WERI-Rb-1 (cell line): ENCODE results near the gene NDUFV1.

ENCODE experiments used
- DNase-seq: peaks from one replicate; pipeline ENCODE4 v3.0.0-alpha.2; 2020
- H3K27ac ChIP-seq: fragments of 250-450 bp; sonication (Bioruptor Pico); 2 replicates; pipeline ENCODE4 v1.5.1; 2020; ENCODE audit warnings: mild to moderate bottlenecking, moderate library complexity
- H3K27me3 ChIP-seq: fragments of 250-450 bp; sonication (Bioruptor Pico); 2 replicates; pipeline ENCODE4 v1.5.1; 2021; ENCODE audit warnings: mild to moderate bottlenecking, low read depth, moderate library complexity; ENCODE audit not compliant: insufficient read depth, severe bottlenecking
- H3K36me3 ChIP-seq: fragments of 250-450 bp; sonication (Bioruptor Pico); 2 replicates; pipeline ENCODE4 v1.5.1; 2020; ENCODE audit warnings: mild to moderate bottlenecking, moderate library complexity
- H3K4me3 ChIP-seq: 2 replicates; pipeline ENCODE4 v1.5.1; 2011; ENCODE audit warnings: low read depth, mild to moderate bottlenecking, control low read depth, low read length
- H3K9me3 ChIP-seq: fragments of 250-450 bp; sonication (Bioruptor Pico); 2 replicates; pipeline ENCODE4 v1.5.1; 2021; ENCODE audit warnings: mild to moderate bottlenecking, moderate library complexity; ENCODE audit not compliant: severe bottlenecking
- TF ChIP-seq, protein P1 (sequence below): IDR thresholded peaks from 2 replicates; pipeline ENCODE4 v1.5.1; 2011; ENCODE audit warnings: low read depth, mild to moderate bottlenecking, control low read depth, inconsistent platforms, low read length

NDUFV1 gene

DNA sequence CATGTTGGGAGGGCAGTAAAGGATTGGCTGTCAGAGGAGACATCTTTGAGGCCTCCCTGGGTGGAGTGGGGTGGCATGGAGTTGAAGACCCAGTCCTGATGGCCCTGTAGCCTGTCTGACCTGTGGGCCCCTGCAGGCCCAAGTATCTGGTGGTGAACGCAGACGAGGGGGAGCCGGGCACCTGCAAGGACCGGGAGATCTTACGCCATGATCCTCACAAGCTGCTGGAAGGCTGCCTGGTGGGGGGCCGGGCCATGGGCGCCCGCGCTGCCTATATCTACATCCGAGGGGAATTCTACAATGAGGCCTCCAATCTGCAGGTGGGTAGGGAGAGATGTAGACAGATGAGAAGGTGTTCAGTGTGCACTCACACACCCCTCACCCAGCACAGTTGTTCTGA is 2.6 kb downstream of the NDUFV1 start:
- H3K27me3 ChIP-seq: no peaks in the 10 kb centered on the region
- no peak for DNase-seq
- TF ChIP-seq, protein P1, sequence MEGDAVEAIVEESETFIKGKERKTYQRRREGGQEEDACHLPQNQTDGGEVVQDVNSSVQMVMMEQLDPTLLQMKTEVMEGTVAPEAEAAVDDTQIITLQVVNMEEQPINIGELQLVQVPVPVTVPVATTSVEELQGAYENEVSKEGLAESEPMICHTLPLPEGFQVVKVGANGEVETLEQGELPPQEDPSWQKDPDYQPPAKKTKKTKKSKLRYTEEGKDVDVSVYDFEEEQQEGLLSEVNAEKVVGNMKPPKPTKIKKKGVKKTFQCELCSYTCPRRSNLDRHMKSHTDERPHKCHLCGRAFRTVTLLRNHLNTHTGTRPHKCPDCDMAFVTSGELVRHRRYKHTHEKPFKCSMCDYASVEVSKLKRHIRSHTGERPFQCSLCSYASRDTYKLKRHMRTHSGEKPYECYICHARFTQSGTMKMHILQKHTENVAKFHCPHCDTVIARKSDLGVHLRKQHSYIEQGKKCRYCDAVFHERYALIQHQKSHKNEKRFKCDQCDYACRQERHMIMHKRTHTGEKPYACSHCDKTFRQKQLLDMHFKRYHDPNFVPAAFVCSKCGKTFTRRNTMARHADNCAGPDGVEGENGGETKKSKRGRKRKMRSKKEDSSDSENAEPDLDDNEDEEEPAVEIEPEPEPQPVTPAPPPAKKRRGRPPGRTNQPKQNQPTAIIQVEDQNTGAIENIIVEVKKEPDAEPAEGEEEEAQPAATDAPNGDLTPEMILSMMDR: no peak
- no peak overlapping the region for H3K4me3 ChIP-seq
- peaks cover 50% of the 10 kb centered on the region for H3K36me3 ChIP-seq
- H3K9me3 ChIP-seq: no peaks in the 10 kb centered on the region
- H3K27ac ChIP-seq: no peak overlapping the region

DNA sequence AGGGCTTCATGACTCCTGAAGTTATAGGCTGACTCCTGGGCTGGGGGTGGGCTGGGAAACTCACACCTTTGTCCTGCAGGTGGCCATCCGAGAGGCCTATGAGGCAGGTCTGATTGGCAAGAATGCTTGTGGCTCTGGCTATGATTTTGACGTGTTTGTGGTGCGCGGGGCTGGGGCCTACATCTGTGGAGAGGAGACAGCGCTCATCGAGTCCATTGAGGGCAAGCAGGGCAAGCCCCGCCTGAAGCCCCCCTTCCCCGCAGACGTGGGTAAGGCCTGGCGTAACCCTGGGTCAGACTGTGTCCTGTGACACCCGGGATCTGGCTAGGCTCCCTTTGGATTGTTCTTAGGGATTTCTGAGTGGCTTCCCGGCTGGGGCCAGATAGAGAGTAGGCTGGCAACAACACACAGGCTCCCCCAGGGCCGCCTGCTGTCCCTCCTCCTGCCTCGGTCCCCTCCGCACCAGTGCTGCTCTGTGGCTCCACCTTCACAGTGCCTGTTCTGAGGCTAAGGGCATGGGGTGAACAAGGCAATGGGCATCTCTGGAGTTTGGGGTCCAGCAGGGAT is 3.6 kb downstream of the NDUFV1 start:
- H3K36me3 ChIP-seq: peaks cover 50% of the 10 kb centered on the region
- no peaks in the 10 kb centered on the region for H3K9me3 ChIP-seq
- DNase-seq: no peak
- H3K27me3 ChIP-seq: no peaks in the 10 kb centered on the region
- TF ChIP-seq, protein P1: no peak
- H3K4me3 ChIP-seq: no peak overlapping the region
- no peak overlapping the region for H3K27ac ChIP-seq

DNA sequence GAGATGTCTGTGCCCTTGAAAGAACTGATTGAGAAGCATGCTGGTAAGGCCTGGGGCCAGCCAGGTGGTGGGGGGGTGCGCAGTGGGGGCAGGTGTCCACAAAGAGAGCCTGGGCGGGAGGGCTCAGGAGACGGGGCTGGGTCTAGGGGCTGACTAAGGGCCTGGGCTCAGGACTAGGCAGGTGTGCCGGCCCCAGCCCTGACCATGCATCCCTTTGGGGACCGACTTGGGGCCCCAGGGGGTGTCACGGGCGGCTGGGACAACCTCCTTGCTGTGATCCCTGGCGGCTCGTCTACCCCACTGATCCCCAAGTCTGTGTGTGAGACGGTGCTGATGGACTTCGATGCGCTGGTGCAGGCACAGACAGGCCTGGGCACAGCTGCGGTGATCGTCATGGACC is 4.4 kb downstream of the NDUFV1 start:
- TF ChIP-seq, protein P1: no peak
- Histone ChIP-seq H3K9me3 (no peaks in the 10 kb centered on the region), H3K27me3 (no peaks in the 10 kb centered on the region), H3K36me3 (peaks cover 50% of the 10 kb centered on the region), H3K4me3 (no peak overlapping the region), H3K27ac (no peak overlapping the region)
- no peak for DNase-seq

DNA sequence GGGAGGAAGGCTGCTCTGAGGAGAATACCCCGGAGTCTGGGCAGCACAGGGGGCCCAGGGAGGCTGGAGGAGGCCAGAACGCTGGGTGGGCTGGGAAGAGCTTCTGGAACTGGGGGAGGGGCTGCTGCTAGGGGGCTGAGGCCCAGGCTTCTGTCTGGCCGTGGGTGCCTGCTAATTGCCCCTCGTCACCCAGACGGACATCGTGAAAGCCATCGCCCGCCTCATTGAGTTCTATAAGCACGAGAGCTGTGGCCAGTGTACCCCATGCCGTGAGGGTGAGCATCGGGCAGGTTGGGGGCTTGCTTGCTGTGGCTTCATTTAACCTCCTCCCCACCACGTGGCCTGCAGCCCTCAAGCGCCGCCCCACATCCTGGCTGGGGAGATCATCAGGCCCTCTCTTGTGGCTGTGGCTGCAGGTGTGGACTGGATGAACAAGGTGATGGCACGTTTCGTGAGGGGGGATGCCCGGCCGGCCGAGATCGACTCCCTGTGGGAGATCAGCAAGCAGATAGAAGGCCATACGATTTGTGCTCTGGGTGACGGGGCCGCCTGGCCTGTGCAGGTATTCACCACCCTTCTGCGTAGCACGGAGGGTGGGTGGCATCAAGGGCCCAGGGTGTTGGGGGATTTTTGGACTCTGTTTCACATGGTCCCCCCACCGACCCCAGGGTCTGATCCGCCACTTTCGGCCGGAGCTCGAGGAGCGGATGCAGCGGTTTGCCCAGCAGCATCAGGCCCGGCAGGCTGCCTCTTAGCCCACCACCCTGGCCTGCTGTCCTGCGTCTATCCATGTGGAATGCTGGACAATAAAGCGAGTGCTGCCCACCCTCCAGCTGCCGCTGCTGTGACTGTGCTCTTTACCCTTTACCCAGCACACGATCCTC is 5.2 kb downstream of the NDUFV1 start:
- H3K27me3 ChIP-seq: no peaks in the 10 kb centered on the region
- no peak for DNase-seq

DNA sequence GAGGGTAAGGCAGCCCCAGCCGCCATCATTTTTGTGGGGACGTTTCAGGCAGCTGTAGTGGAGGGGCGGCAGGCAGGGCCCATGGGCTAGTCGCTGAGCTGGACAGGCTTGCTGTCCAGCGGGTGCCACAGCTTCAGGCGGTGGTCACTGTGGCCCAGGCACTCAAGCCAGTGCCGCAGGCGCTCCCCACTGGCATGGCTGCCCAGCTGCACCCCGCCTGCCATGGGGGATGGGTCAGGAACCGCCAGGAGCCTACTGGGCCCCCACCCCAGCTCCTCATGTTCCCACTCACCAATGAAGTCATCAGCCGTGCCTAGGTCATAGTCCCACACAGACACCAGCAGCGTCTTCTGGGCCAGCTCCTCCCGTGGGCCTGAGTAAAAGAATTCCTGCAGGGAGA is 6.0 kb downstream of the NDUFV1 start:
- H3K9me3 ChIP-seq: no peaks in the 10 kb centered on the region
- no peak overlapping the region for H3K27ac ChIP-seq
- H3K36me3 ChIP-seq: peaks cover 49% of the 10 kb centered on the region

More for the DNA sequence above, 5.2 kb downstream of the NDUFV1 start:
- Histone ChIP-seq H3K9me3 (no peaks in the 10 kb centered on the region), H3K4me3 (no peak overlapping the region), H3K27ac (no peak overlapping the region), H3K36me3 (peaks cover 50% of the 10 kb centered on the region)
- TF ChIP-seq, protein P1: no peak

More for the DNA sequence above, 6.0 kb downstream of the NDUFV1 start:
- H3K27me3 ChIP-seq: no peaks in the 10 kb centered on the region
- no peak overlapping the region for H3K4me3 ChIP-seq
- no peak for DNase-seq
- TF ChIP-seq, protein P1: no peak
